Measurements from ENCODE around the gene TTN. TPM values are rescaled to one million over a fixed set of nuclear protein-coding genes. Genes with fewer than 3 reads are reported as not detected.

The TTN gene
- total and polyA plus RNA-seq, 2 donors from 2014 or later = 0.02 to 3.6 TPM

DNA sequence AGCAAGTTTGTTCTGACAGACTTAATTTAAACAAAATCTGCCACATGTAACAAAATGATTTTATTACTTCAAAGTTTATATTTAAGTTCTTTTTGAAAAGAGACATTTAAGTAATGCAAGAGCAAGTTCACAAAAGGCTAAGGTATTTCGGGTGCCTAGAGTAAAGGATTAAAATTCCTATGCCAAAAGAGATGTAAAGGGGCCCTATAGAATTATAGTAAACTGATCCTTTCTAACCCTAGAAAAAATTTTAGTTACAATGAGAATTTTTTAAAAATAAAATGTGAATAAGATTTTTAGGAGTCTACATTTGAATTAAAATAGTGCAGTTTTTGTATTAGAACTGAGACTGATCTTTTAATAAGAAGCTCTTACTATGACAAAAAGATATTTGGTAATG is 179.8 kb downstream of the TTN start:
- FAIRE-seq (no peak), DNase-seq (no peak)
- Histone ChIP-seq H3K9ac (ENCODE audit: low read length in 3 of 3) (no peak overlapping the region), H3K27me3 (ENCODE audit: control insufficient read depth, insufficient read depth, low read length) (no peaks in the 10 kb centered on the region), H3K27ac (ENCODE audit: low read depth in 2 of 2, low read length in 2 of 2) (no peak overlapping the region), H3K4me3 (ENCODE audit: low read length in 3 of 3) (no peak overlapping the region), H3K4me1 (ENCODE audit: control insufficient read depth in 2 of 3, insufficient read depth in 2 of 3, low read depth in 1 of 3, low read length in 3 of 3) (no peaks in the 10 kb centered on the region), H3K36me3 (ENCODE audit: control insufficient read depth in 2 of 3, insufficient read depth in 3 of 3, low read length in 3 of 3) (no peaks in the 10 kb centered on the region), H3K9me3 (ENCODE audit: control insufficient read depth in 2 of 3, insufficient read depth in 1 of 3, low read length in 3 of 3) (no peaks in the 10 kb centered on the region)
- TF ChIP-seq CTCF (IDR thresholded peaks at IDR 0.05; ENCODE audit: borderline replicate concordance, extremely low read depth, insufficient read depth) = no peak
- intact Hi-C loops (cut with DNase I) = no loop called here

DNA sequence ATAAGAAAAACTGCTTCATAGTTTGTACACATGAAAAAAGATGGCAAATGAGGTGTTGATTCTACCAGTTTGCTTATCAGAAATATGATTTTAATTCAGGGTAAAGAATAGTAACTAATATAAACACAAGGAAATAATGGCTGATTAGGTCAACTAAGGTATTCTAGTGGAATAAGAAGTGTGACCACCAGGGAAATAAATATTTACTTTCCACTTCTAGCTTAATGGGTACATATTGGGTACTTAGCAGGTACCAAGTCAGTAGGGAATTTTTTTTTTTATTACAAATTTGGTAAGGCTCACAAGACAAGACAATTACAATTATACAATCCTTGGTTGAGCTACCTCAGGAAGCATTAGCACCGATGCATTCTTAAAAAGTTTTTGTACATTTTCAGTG is 191.3 kb downstream of the TTN start:
- no peaks in the 10 kb centered on the region for H3K4me1 ChIP-seq (ENCODE audit: control insufficient read depth in 2 of 3, insufficient read depth in 2 of 3, low read depth in 1 of 3, low read length in 3 of 3)
- no peak for TF ChIP-seq CTCF (IDR thresholded peaks at IDR 0.05; ENCODE audit: borderline replicate concordance, extremely low read depth, insufficient read depth)
- intact Hi-C loops (cut with DNase I) = no loop called here
- no peak for DNase-seq
- no peak overlapping the region for H3K9ac ChIP-seq (ENCODE audit: low read length in 3 of 3)
- no peaks in the 10 kb centered on the region for H3K36me3 ChIP-seq (ENCODE audit: control insufficient read depth in 2 of 3, insufficient read depth in 3 of 3, low read length in 3 of 3)
- no peaks in the 10 kb centered on the region for H3K27me3 ChIP-seq (ENCODE audit: control insufficient read depth, insufficient read depth, low read length)
- H3K9me3 ChIP-seq (ENCODE audit: control insufficient read depth in 2 of 3, insufficient read depth in 1 of 3, low read length in 3 of 3) = no peaks in the 10 kb centered on the region
- no peak for FAIRE-seq
- no peak overlapping the region for H3K4me3 ChIP-seq (ENCODE audit: low read length in 3 of 3)
- no peak overlapping the region for H3K27ac ChIP-seq (ENCODE audit: low read depth in 2 of 2, low read length in 2 of 2)

DNA sequence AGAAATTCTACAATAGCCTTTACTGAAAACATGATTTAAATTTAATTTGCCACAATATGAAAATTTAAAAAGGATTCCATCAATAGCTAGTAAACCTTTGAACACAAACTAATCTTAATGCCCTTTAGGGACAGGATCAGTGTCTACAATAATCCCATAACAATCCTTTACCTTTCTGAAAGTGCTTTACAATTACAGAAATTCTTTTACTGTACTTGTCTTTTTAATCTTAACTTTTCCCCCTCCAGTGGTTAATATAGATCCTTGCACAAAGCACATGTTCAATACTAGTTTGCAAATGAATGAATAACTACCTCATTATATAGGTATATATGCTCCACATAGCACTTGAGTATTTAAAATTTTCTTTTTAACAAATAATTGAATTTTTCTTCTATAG is 204.3 kb downstream of the TTN start:
- Histone ChIP-seq H3K9ac (ENCODE audit: low read length in 3 of 3) (no peak overlapping the region), H3K4me3 (ENCODE audit: low read length in 3 of 3) (no peak overlapping the region), H3K36me3 (ENCODE audit: control insufficient read depth in 2 of 3, insufficient read depth in 3 of 3, low read length in 3 of 3) (peaks cover 0 to under 1% (median 0%) of the 10 kb centered on the region in 3 donors), H3K9me3 (ENCODE audit: control insufficient read depth in 2 of 3, insufficient read depth in 1 of 3, low read length in 3 of 3) (no peaks in the 10 kb centered on the region), H3K4me1 (ENCODE audit: control insufficient read depth in 2 of 3, insufficient read depth in 2 of 3, low read depth in 1 of 3, low read length in 3 of 3) (no peaks in the 10 kb centered on the region), H3K27ac (ENCODE audit: low read depth in 2 of 2, low read length in 2 of 2) (no peak overlapping the region), H3K27me3 (ENCODE audit: control insufficient read depth, insufficient read depth, low read length) (no peaks in the 10 kb centered on the region)
- no peak for DNase-seq
- FAIRE-seq = no peak
- intact Hi-C loops (cut with DNase I) = no loop called here
- TF ChIP-seq CTCF (IDR thresholded peaks at IDR 0.05; ENCODE audit: borderline replicate concordance, extremely low read depth, insufficient read depth) = no peak

DNA sequence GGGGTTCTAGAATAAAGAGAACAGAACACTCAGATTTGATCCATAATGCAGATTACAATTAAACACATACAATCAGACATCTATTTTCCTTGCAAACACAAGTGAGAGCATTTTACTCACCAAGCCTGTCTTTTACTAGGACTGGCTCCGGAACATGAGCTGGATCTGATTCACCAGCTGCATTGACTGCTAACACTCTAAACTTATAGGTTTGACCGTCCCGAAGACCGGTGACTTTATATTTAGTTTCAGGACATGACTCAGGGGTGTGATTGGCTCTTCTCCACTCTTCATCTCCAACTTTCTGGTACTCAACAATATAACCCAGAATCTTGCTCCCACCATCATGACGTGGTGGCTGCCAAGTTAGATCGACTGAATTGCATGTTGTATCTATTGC is 214.6 kb downstream of the TTN start:
- H3K4me3 ChIP-seq (ENCODE audit: low read length in 3 of 3) = no peak overlapping the region
- H3K27me3 ChIP-seq (ENCODE audit: control insufficient read depth, insufficient read depth, low read length) = no peaks in the 10 kb centered on the region
- no peak for TF ChIP-seq CTCF (IDR thresholded peaks at IDR 0.05; ENCODE audit: borderline replicate concordance, extremely low read depth, insufficient read depth)
- H3K9me3 ChIP-seq (ENCODE audit: control insufficient read depth in 2 of 3, insufficient read depth in 1 of 3, low read length in 3 of 3) = no peaks in the 10 kb centered on the region
- H3K36me3 ChIP-seq (ENCODE audit: control insufficient read depth in 2 of 3, insufficient read depth in 3 of 3, low read length in 3 of 3) = peaks cover 0 to 4% (median 0%) of the 10 kb centered on the region in 3 donors
- H3K9ac ChIP-seq (ENCODE audit: low read length in 3 of 3) = no peak overlapping the region
- no peak for FAIRE-seq
- intact Hi-C loops (cut with DNase I) = no loop called here
- H3K27ac ChIP-seq (ENCODE audit: low read depth in 2 of 2, low read length in 2 of 2) = no peak overlapping the region
- no peaks in the 10 kb centered on the region for H3K4me1 ChIP-seq (ENCODE audit: control insufficient read depth in 2 of 3, insufficient read depth in 2 of 3, low read depth in 1 of 3, low read length in 3 of 3)
- DNase-seq = no peak
